GM12892 (cell line): ENCODE measurements around the gene PSMB8. TPM values are rescaled to one million over a fixed set of nuclear protein-coding genes. Genes with fewer than 3 reads are reported as not detected.
"Not testable (repeated sequence)": the region's sequence is repeated elsewhere in the genome, so short reads cannot be mapped to it uniquely, and the experiment has no call there.

Experiments
- DNase-seq: peaks from one replicate; pipeline ENCODE4 v3.0.0; 2011; ENCODE audit not compliant: insufficient read length
- FAIRE-seq: peaks from 2 replicates; lab custom pipeline; 2011; peaks lifted over from hg19 to GRCh38; lab: Jason Lieb, UNC
- POLR2A ChIP-seq: IDR thresholded peaks from 2 replicates; pipeline ENCODE4 v1.6.1; 2011; ENCODE audit warnings: low read depth, low read length, control low read depth
- POLR2AphosphoS5 ChIP-seq: IDR thresholded peaks from 2 replicates; pipeline ENCODE4 v1.6.1; 2011; ENCODE audit warnings: low read depth, low read length, control low read depth
- TAF1 ChIP-seq: IDR thresholded peaks from 2 replicates; pipeline ENCODE4 v1.6.1; 2011; ENCODE audit warnings: low read depth, mild to moderate bottlenecking, control low read depth, low read length, borderline replicate concordance
- polyA plus RNA-seq: library from polyadenylated mRNA; unstranded; fragments of >200 nt; gene quantifications from one replicate; pipeline ENCODE4 v1.2.1, GENCODE V29; 2012; ENCODE audit warnings: missing spikeins, inconsistent platforms; ENCODE audit not compliant: missing spikeins

PSMB8 gene
- 358 TPM for polyA plus RNA-seq

- peak; percentile 80 for DNase-seq
- peak; percentile 98 for FAIRE-seq
Observed at GRCh38 chr6:32843979-32844838, at the start of gene PSMB8. Gene PSMB8, minus strand, starts transcription at chr6:32844047. Its CDS starts 51 bp downstream, at chr6:32843996.

GRCh38 chr6:32890831-32891230, 47.0 kb upstream of the PSMB8 start:
- DNase-seq (no peak), FAIRE-seq (no peak)
- TF ChIP-seq POLR2A (no peak), TAF1 (no peak), POLR2AphosphoS5 (no peak)

More at GRCh38 chr6:32843979-32844838, at the start of gene PSMB8:
- TF ChIP-seq TAF1 (peak; percentile 92), POLR2AphosphoS5 (peak; percentile 98), POLR2A (peak; percentile 94)

- TF ChIP-seq POLR2A, result no peak
- no peak for TF ChIP-seq TAF1
- no peak for TF ChIP-seq POLR2AphosphoS5
- DNase-seq (no peak), FAIRE-seq (no peak)
Observed at GRCh38 chr6:32889533-32889932, 45.7 kb upstream of the PSMB8 start.

GRCh38 chr6:32888576-32888975, 44.7 kb upstream of the PSMB8 start:
- peak; percentile 54 for FAIRE-seq
- TF ChIP-seq POLR2A, result no peak
- no peak for TF ChIP-seq POLR2AphosphoS5
- TF ChIP-seq TAF1, result no peak
- no peak for DNase-seq

- TF ChIP-seq POLR2AphosphoS5, result no peak
- no peak for TF ChIP-seq POLR2A
- no peak for TF ChIP-seq TAF1
- DNase-seq, result no peak
- FAIRE-seq, result no peak
Observed at GRCh38 chr6:32887616-32888015, 43.8 kb upstream of the PSMB8 start.

- FAIRE-seq (no peak), DNase-seq (no peak)
- no peak for TF ChIP-seq POLR2AphosphoS5
Observed at GRCh38 chr6:32886681-32887383, 43.0 kb upstream of the PSMB8 start.

- TF ChIP-seq POLR2AphosphoS5, result no peak
- TF ChIP-seq POLR2A, result no peak
- no peak for TF ChIP-seq TAF1
- FAIRE-seq (peak; percentile 58), DNase-seq (no peak)
Observed at GRCh38 chr6:32885698-32886286, 41.9 kb upstream of the PSMB8 start.

- TF ChIP-seq POLR2AphosphoS5, result no peak
- no peak for TF ChIP-seq TAF1
- no peak for TF ChIP-seq POLR2A
- FAIRE-seq, result no peak
- DNase-seq, result no peak
Observed at GRCh38 chr6:32883789-32884188, 39.9 kb upstream of the PSMB8 start.

- no peak for FAIRE-seq
- DNase-seq, result no peak
- TF ChIP-seq TAF1 (no peak), POLR2A (no peak), POLR2AphosphoS5 (no peak)
Observed at GRCh38 chr6:32882879-32883250, 39.0 kb upstream of the PSMB8 start.

- not testable (repeated sequence) for FAIRE-seq
Observed at GRCh38 chr6:32880962-32881361, 37.1 kb upstream of the PSMB8 start.

GRCh38 chr6:32879691-32880090, 35.8 kb upstream of the PSMB8 start:
- no peak for FAIRE-seq

More at GRCh38 chr6:32880962-32881361, 37.1 kb upstream of the PSMB8 start:
- DNase-seq, result not testable (repeated sequence)

GRCh38 chr6:32876603-32877002, 32.8 kb upstream of the PSMB8 start:
- DNase-seq, result no peak
- TF ChIP-seq TAF1, result no peak
- no peak for TF ChIP-seq POLR2A
- TF ChIP-seq POLR2AphosphoS5, result no peak
- no peak for FAIRE-seq

More at GRCh38 chr6:32879691-32880090, 35.8 kb upstream of the PSMB8 start:
- TF ChIP-seq POLR2A (no peak), TAF1 (no peak), POLR2AphosphoS5 (no peak)
- DNase-seq, result no peak

- not testable (repeated sequence) for DNase-seq, FAIRE-seq
Observed at GRCh38 chr6:32873947-32874346, 30.1 kb upstream of the PSMB8 start.
